CD14-positive monocyte (primary cell): ENCODE measurements around the gene ALAS2. TPM values are rescaled to one million over a fixed set of nuclear protein-coding genes. Genes with fewer than 3 reads are reported as not detected.

Source experiments
- DNase-seq, 3 donors: peaks; one replicate each; pipeline ENCODE4 v3.0.0-alpha.2; 2011 to 2022
- H2AFZ ChIP-seq: 2 replicates; pipeline ENCODE4 v1.6.0; 2012; ENCODE audit warnings: mild to moderate bottlenecking, low read depth, low read length, inconsistent platforms; ENCODE audit not compliant: insufficient read depth, poor library complexity, severe bottlenecking
- H3K27ac ChIP-seq, 2 donors: 1 replicate in 1 of 2; 2 replicates in 1 of 2; pipeline ENCODE4 v1.5.1; 2012 to 2013; ENCODE audit warnings: low read length in 2 of 2, control low read depth in 1 of 2, inconsistent platforms in 1 of 2, low read depth in 1 of 2, mild to moderate bottlenecking in 1 of 2
- H3K27me3 ChIP-seq, 2 donors: one replicate each; pipeline versions ENCODE4 v1.6.0 to v1.6.1; 2011 to 2013; ENCODE audit warnings: low read length in 2 of 2; ENCODE audit not compliant: control insufficient read depth in 2 of 2, insufficient read depth in 2 of 2
- H3K36me3 ChIP-seq, 2 donors: replicated peaks in 1 of 2; 1 replicate in 1 of 2; 2 replicates in 1 of 2; pipeline versions ENCODE4 v1.5.1 to v1.6.1; 2012 to 2013; ENCODE audit warnings: low read length in 2 of 2, control low read depth in 1 of 2, inconsistent platforms in 1 of 2, mild to moderate bottlenecking in 1 of 2; ENCODE audit not compliant: insufficient read depth in 2 of 2, control insufficient read depth in 1 of 2
- H3K4me1 ChIP-seq, 2 donors: 1 replicate in 1 of 2; 2 replicates in 1 of 2; pipeline versions ENCODE4 v1.5.1 to v1.6.1; 2012 to 2013; ENCODE audit warnings: low read length in 2 of 2, control low read depth in 1 of 2, inconsistent platforms in 1 of 2, mild to moderate bottlenecking in 1 of 2, moderate library complexity in 1 of 2; ENCODE audit not compliant: insufficient read depth in 2 of 2, control insufficient read depth in 1 of 2
- H3K4me2 ChIP-seq: replicated peaks from 2 replicates; pipeline ENCODE3; 2012; ENCODE audit warnings: low read length, moderate library complexity, mild to moderate bottlenecking; ENCODE audit not compliant: poor library complexity, severe bottlenecking; ENCODE audit errors: extremely low read depth
- H3K4me3 ChIP-seq, 3 experiments: fragments of 200-600 bp in 1 of 3; sonication (generic) in 1 of 3; replicated peaks in 1 of 3; 1 replicate in 2 of 3; 2 replicates in 1 of 3; pipeline ENCODE4 v1.5.1; 2011 to 2013; ENCODE audit warnings: low read length in 3 of 3, mild to moderate bottlenecking in 3 of 3, control low read depth in 2 of 3, low read depth in 2 of 3, inconsistent platforms in 1 of 3, moderate library complexity in 1 of 3
- H3K79me2 ChIP-seq: 2 replicates; pipeline ENCODE4 v1.6.0; 2012; ENCODE audit warnings: mild to moderate bottlenecking, control low read depth, inconsistent platforms, low read length, moderate library complexity; ENCODE audit not compliant: insufficient read depth
- H3K9ac ChIP-seq: 2 replicates; pipeline ENCODE4 v1.6.0; 2017; ENCODE audit warnings: low read length, mild to moderate bottlenecking; ENCODE audit not compliant: insufficient read depth, poor library complexity, severe bottlenecking
- H3K9me3 ChIP-seq, 2 donors: replicated peaks in 1 of 2; 1 replicate in 1 of 2; 2 replicates in 1 of 2; pipeline versions ENCODE4 v1.5.1 to v1.6.1; 2012 to 2013; ENCODE audit warnings: low read length in 2 of 2, control low read depth in 1 of 2; ENCODE audit not compliant: control insufficient read depth in 1 of 2, insufficient read depth in 1 of 2
- H4K20me1 ChIP-seq: 2 replicates; pipeline ENCODE4 v1.6.0; 2012; ENCODE audit warnings: mild to moderate bottlenecking, low read length, control low read depth, moderate library complexity; ENCODE audit not compliant: insufficient read depth
- H3K27ac Mint-ChIP-seq, 7 donors: one replicate each; pipeline ENCODE4 v1.8.0; 2020; ENCODE audit warnings: mild to moderate bottlenecking in 7 of 7, mixed read lengths in 7 of 7, moderate library complexity in 6 of 7, inconsistent platforms in 2 of 7
- H3K27me3 Mint-ChIP-seq, 3 donors: one replicate each; pipeline ENCODE4 v1.8.0; 2021 to 2022; ENCODE audit warnings: low read depth in 3 of 3, mild to moderate bottlenecking in 3 of 3, mixed read lengths in 3 of 3, moderate library complexity in 3 of 3, inconsistent platforms in 1 of 3
- H3K36me3 Mint-ChIP-seq, 2 donors: one replicate each; pipeline ENCODE4 v1.8.0; 2020; ENCODE audit warnings: mixed read lengths in 2 of 2, inconsistent platforms in 1 of 2, mild to moderate bottlenecking in 1 of 2
- H3K4me1 Mint-ChIP-seq: one replicate; pipeline ENCODE4 v1.8.0; 2020; ENCODE audit warnings: mild to moderate bottlenecking, mixed read lengths
- H3K4me3 Mint-ChIP-seq, 2 donors: one replicate each; pipeline ENCODE4 v1.8.0; 2020; ENCODE audit warnings: mild to moderate bottlenecking in 2 of 2, mixed read lengths in 2 of 2, moderate library complexity in 1 of 2
- H3K9me3 Mint-ChIP-seq, 7 donors: one replicate each; pipeline ENCODE4 v1.8.0; 2020 to 2022; ENCODE audit warnings: mixed read lengths in 7 of 7, mild to moderate bottlenecking in 6 of 7, moderate library complexity in 6 of 7, inconsistent platforms in 2 of 7
- WGBS: methylation state at CpG from one replicate; pipeline ENCODE4 v1.1.5; 2013; ENCODE audit warnings: missing lambda C conversion rate; ENCODE audit not compliant: insufficient coverage; 5-methylcytosine and 5-hydroxymethylcytosine counted together
- intact Hi-C, 2 donors: fragments of 100-400 bp; cut with micrococcal nuclease; formaldehyde crosslinking; loops; one replicate each; pipeline versions ENCODE4 v1.15.0 to v1.15.1; 2023
- polyA plus RNA-seq, 3 donors: library from polyadenylated mRNA; depleted of rRNA in 1 of 3; unstranded in 2 of 3; stranded (reverse) in 1 of 3; fragments of 300-500 nt in 2 of 3; fragments of >200 nt in 1 of 3; fragmentation: Illumina TruSeq in 2 of 3; gene quantifications; 1 replicate in 2 of 3; 2 replicates in 1 of 3; pipeline ENCODE4 v1.2.3, GENCODE V29; 2012 to 2021
- TF ChIP-seq, protein P1 (sequence below): fragments of 200-600 bp; IDR thresholded peaks from one replicate; pipeline ENCODE4 v1.8.0; 2022; ENCODE audit warnings: antibody characterized with exemption, mild to moderate bottlenecking

Gene ALAS2
- polyA plus RNA-seq, 3 donors: 1.1 TPM; not detected in 2

DNA sequence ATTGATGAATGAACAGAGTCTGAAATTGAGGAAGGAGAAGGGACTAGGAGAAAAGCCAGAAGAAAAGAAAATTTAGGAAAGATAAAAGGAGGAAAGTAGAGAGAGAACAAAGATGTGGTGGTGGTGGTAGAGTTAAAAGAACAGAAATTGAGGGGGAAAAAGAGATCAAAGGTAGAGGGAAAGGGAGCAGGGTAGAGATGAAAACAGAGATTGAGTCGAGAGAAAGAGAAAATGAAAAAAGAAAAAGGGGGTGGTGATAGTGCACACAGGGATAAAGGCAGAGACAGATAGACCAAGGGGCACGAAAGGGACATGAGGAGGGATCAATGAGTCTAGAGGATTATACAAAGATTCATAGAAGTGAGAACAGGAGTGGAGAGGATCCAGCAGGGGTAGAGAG, 3.9 kb downstream of the ALAS2 start:
- no peaks in the 10 kb centered on the region for H3K4me1 Mint-ChIP-seq
- peak overlapping the region in 1 of 7 donors; percentile 7 for H3K27ac Mint-ChIP-seq
- no peak overlapping the region for H3K9ac ChIP-seq
- no peak overlapping the region for H3K27ac ChIP-seq
- no peak overlapping the region for H3K4me3 ChIP-seq
- H3K36me3 Mint-ChIP-seq: no peaks in the 10 kb centered on the region
- 94% methylated on average over 2 of the region's 2 CpGs for WGBS
- H3K9me3 ChIP-seq: no peaks in the 10 kb centered on the region
- no peaks in the 10 kb centered on the region for H3K36me3 ChIP-seq
- intact Hi-C loops: no loop called here
- peaks cover 0 to 5% (median 0%) of the 10 kb centered on the region in 7 donors for H3K9me3 Mint-ChIP-seq
- TF ChIP-seq, protein P1, sequence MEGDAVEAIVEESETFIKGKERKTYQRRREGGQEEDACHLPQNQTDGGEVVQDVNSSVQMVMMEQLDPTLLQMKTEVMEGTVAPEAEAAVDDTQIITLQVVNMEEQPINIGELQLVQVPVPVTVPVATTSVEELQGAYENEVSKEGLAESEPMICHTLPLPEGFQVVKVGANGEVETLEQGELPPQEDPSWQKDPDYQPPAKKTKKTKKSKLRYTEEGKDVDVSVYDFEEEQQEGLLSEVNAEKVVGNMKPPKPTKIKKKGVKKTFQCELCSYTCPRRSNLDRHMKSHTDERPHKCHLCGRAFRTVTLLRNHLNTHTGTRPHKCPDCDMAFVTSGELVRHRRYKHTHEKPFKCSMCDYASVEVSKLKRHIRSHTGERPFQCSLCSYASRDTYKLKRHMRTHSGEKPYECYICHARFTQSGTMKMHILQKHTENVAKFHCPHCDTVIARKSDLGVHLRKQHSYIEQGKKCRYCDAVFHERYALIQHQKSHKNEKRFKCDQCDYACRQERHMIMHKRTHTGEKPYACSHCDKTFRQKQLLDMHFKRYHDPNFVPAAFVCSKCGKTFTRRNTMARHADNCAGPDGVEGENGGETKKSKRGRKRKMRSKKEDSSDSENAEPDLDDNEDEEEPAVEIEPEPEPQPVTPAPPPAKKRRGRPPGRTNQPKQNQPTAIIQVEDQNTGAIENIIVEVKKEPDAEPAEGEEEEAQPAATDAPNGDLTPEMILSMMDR: no peak
- no peaks in the 10 kb centered on the region for H4K20me1 ChIP-seq
- no peak for DNase-seq
- no peak overlapping the region for H3K4me2 ChIP-seq
- H3K4me3 Mint-ChIP-seq: no peak overlapping the region
- H2AFZ ChIP-seq: no peak overlapping the region
- peaks cover 0 to 9% (median 0%) of the 10 kb centered on the region in 3 donors for H3K27me3 Mint-ChIP-seq
- H3K79me2 ChIP-seq: no peaks in the 10 kb centered on the region
- no peaks in the 10 kb centered on the region for H3K27me3 ChIP-seq
- no peaks in the 10 kb centered on the region for H3K4me1 ChIP-seq

DNA sequence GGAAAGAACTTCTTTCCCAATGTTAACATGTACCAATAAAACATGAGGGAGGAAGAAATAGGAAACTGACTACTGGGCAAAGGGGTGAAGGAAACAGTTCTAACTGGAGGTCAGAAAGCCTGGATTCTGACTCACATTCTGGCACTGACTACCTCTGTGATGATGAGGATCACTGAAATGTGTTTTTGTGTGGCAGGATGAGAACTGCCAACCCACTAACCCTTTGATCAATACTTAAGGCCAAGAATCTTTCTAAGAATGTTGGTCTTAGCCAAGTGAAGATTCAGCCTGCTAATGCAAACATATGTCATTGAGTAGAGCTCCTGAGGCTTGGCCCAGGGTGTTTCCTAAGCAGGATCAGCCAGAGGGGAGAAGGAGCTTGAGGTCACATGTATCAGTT, 4.6 kb downstream of the ALAS2 start:
- Histone ChIP-seq H3K9ac (no peak overlapping the region), H3K9me3 (no peaks in the 10 kb centered on the region), H3K27me3 (no peaks in the 10 kb centered on the region), H3K79me2 (no peaks in the 10 kb centered on the region), H4K20me1 (no peaks in the 10 kb centered on the region), H2AFZ (no peak overlapping the region), H3K4me2 (no peak overlapping the region), H3K4me1 (no peaks in the 10 kb centered on the region), H3K36me3 (no peaks in the 10 kb centered on the region), H3K27ac (no peak overlapping the region), H3K4me3 (no peak overlapping the region)
- H3K9me3 Mint-ChIP-seq: peaks cover 0 to 5% (median 0%) of the 10 kb centered on the region in 7 donors
- TF ChIP-seq, protein P1: no peak
- no peaks in the 10 kb centered on the region for H3K36me3 Mint-ChIP-seq
- DNase-seq: no peak
- H3K4me1 Mint-ChIP-seq: no peaks in the 10 kb centered on the region
- no peak overlapping the region for H3K4me3 Mint-ChIP-seq
- no peak overlapping the region for H3K27ac Mint-ChIP-seq
- intact Hi-C loops: no loop called here
- peaks cover 0 to 9% (median 0%) of the 10 kb centered on the region in 3 donors for H3K27me3 Mint-ChIP-seq
